GM21526 (cell line): Measurements from ENCODE around the gene HNRNPH3.

ENCODE experiments used
- ATAC-seq: cut with Tn5 transposase; IDR thresholded peaks from one replicate; pipeline ENCODE4 v1.9.1; 2021; ENCODE audit warnings: moderate library complexity; ENCODE audit not compliant: unreplicated experiment, low FRiP score

Gene HNRNPH3

DNA sequence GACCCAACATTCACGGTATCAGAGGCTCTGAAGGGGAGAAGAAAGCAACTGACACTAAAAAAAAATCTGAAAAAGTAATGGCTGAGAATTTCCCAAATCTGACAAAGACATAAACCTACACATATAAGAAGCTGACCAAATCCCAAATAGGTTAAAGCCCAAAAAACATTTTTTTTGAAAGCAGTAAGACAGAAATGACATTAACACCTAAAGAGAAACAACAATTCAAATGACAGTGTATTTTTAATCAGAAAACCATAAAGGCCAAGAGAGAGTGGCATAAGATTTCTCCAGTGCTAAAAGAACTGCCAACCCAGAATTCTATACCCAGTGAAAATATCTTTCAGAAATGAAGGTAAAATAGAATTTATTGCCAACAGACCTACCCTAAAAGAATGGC lies 39.7 kb downstream of the HNRNPH3 start:
- ATAC-seq, result no peak

DNA sequence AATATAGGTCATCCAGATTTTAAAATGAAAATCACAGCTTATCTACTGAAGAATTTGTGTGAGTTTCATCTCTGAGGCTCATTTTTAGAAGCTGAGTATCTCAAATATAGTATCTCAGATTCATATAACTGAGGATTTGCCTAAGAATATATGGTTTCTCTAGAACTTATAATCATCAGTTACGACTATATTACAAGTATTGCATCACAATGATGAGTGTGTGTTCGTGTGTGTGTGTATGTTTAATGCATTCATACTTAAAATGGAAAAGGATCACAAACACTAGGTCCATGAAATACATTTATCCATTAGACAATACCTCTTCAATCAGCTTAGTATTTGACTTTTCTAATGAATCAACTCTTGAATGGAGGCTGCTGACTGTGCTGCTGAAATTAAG lies 53.9 kb downstream of the HNRNPH3 start:
- ATAC-seq, result no peak
